H9 (cell line): ENCODE measurements around the gene OR2AE1. TPM values are rescaled to one million over a fixed set of nuclear protein-coding genes. Genes with fewer than 3 reads are reported as not detected.

ENCODE experiments used
- DNase-seq: peaks from one replicate; pipeline ENCODE4 v3.0.0-alpha.2; 2017
- H2AFZ ChIP-seq: one replicate; pipeline ENCODE4 v1.6.1; 2013; ENCODE audit warnings: mild to moderate bottlenecking, low read length, control low read depth, moderate library complexity
- H2AK5ac ChIP-seq: 2 replicates; pipeline ENCODE4 v1.6.1; 2013; ENCODE audit warnings: low read length, control low read depth, mixed read lengths; ENCODE audit not compliant: insufficient read length
- H2BK120ac ChIP-seq: one replicate; pipeline ENCODE4 v1.6.1; 2013; ENCODE audit warnings: low read depth, mild to moderate bottlenecking, low read length, control low read depth, inconsistent platforms; ENCODE audit not compliant: poor library complexity, severe bottlenecking
- H2BK12ac ChIP-seq: 2 replicates; pipeline ENCODE4 v1.6.1; 2013; ENCODE audit warnings: low read length, control low read depth, mixed read lengths, low read depth; ENCODE audit not compliant: insufficient read length
- H2BK15ac ChIP-seq: 2 replicates; pipeline ENCODE4 v1.6.1; 2013; ENCODE audit warnings: low read depth, low read length, control low read depth
- H2BK20ac ChIP-seq: one replicate; pipeline ENCODE4 v1.6.1; 2013; ENCODE audit warnings: low read depth, mild to moderate bottlenecking, low read length, control low read depth, inconsistent platforms; ENCODE audit not compliant: poor library complexity, severe bottlenecking
- H2BK5ac ChIP-seq: 2 replicates; pipeline ENCODE4 v1.6.1; 2013; ENCODE audit warnings: low read length, control low read depth, mixed read lengths; ENCODE audit not compliant: insufficient read length
- H3K14ac ChIP-seq: 2 replicates; pipeline ENCODE4 v1.6.1; 2013; ENCODE audit warnings: low read length, control low read depth; ENCODE audit not compliant: insufficient read depth
- H3K18ac ChIP-seq: 2 replicates; pipeline ENCODE4 v1.6.1; 2013; ENCODE audit warnings: low read depth, mild to moderate bottlenecking, mixed read lengths, low read length, control low read depth; ENCODE audit not compliant: insufficient read length
- H3K23ac ChIP-seq: 2 replicates; pipeline ENCODE4 v1.6.1; 2013; ENCODE audit warnings: low read length, control low read depth, mixed read lengths, low read depth; ENCODE audit not compliant: insufficient read length
- H3K23me2 ChIP-seq: 2 replicates; pipeline ENCODE4 v1.6.1; 2013; ENCODE audit warnings: low read depth, mild to moderate bottlenecking, mixed read lengths, low read length, control low read depth; ENCODE audit not compliant: insufficient read length, poor library complexity, severe bottlenecking
- H3K27ac ChIP-seq: 2 replicates; pipeline ENCODE4 v1.5.1; 2013; ENCODE audit warnings: low read length, control low read depth, mixed read lengths, low read depth; ENCODE audit not compliant: insufficient read length
- H3K27me3 ChIP-seq: 2 replicates; pipeline ENCODE4 v1.6.1; 2013; ENCODE audit warnings: low read length, control low read depth, inconsistent platforms; ENCODE audit not compliant: insufficient read depth
- H3K4ac ChIP-seq: 2 replicates; pipeline ENCODE4 v1.6.1; 2013; ENCODE audit warnings: low read depth, mild to moderate bottlenecking, control low read depth, inconsistent platforms, low read length, moderate library complexity
- H3K4me1 ChIP-seq: 2 replicates; pipeline ENCODE4 v1.6.1; 2013; ENCODE audit warnings: low read length, control low read depth, inconsistent platforms; ENCODE audit not compliant: insufficient read depth
- H3K4me2 ChIP-seq: 2 replicates; pipeline ENCODE4 v1.6.1; 2013; ENCODE audit warnings: low read length, control low read depth, mixed read lengths; ENCODE audit not compliant: insufficient read length, insufficient read depth
- H3K56ac ChIP-seq: 2 replicates; pipeline ENCODE4 v1.6.1; 2013; ENCODE audit warnings: low read depth, mild to moderate bottlenecking, mixed read lengths, low read length, control low read depth; ENCODE audit not compliant: insufficient read length
- H3K79me1 ChIP-seq: 2 replicates; pipeline ENCODE4 v1.6.1; 2013; ENCODE audit warnings: low read depth, mild to moderate bottlenecking, moderate library complexity, low read length, control low read depth, inconsistent platforms; ENCODE audit not compliant: insufficient read depth, poor library complexity, severe bottlenecking
- H3K79me2 ChIP-seq: 2 replicates; pipeline ENCODE4 v1.6.1; 2013; ENCODE audit warnings: low read length, control low read depth, inconsistent platforms; ENCODE audit not compliant: insufficient read depth
- H3K9ac ChIP-seq: 2 replicates; pipeline ENCODE4 v1.6.1; 2013; ENCODE audit warnings: low read length, control low read depth, mixed read lengths; ENCODE audit not compliant: insufficient read length; ENCODE audit errors: extremely low read depth
- H3K9me3 ChIP-seq: one replicate; pipeline ENCODE4 v1.6.1; 2013; ENCODE audit warnings: low read depth, low read length, inconsistent platforms; ENCODE audit not compliant: control insufficient read depth
- H3T11ph ChIP-seq: one replicate; pipeline ENCODE4 v1.6.1; 2013; ENCODE audit warnings: mild to moderate bottlenecking, low read length, control low read depth, inconsistent platforms
- H4K20me1 ChIP-seq: one replicate; pipeline ENCODE4 v1.6.1; 2013; ENCODE audit not compliant: control insufficient read depth, insufficient read length, insufficient read depth
- H4K5ac ChIP-seq: 2 replicates; pipeline ENCODE4 v1.6.1; 2013; ENCODE audit warnings: low read depth, mild to moderate bottlenecking, mixed read lengths, low read length, control low read depth; ENCODE audit not compliant: insufficient read length
- H4K8ac ChIP-seq: replicated peaks from 2 replicates; pipeline ENCODE4 v1.6.1; 2013; ENCODE audit warnings: low read length, control low read depth, mixed read lengths, low read depth; ENCODE audit not compliant: insufficient read length
- H4K91ac ChIP-seq: 2 replicates; pipeline ENCODE4 v1.6.1; 2013; ENCODE audit warnings: low read depth, mild to moderate bottlenecking, moderate library complexity, mixed read lengths, low read length, control low read depth; ENCODE audit not compliant: insufficient read length
- H3K27ac Mint-ChIP-seq, 3 experiments: 2 replicates in 2 of 3; 3 replicates in 1 of 3; pipeline ENCODE4 v1.8.0; 2020 to 2021; ENCODE audit warnings: mixed read lengths in 3 of 3, mild to moderate bottlenecking in 1 of 3, moderate library complexity in 1 of 3
- H3K27me3 Mint-ChIP-seq: 2 replicates; pipeline ENCODE4 v1.8.0; 2021; ENCODE audit warnings: low read depth, mild to moderate bottlenecking, moderate library complexity, mixed read lengths
- H3K36me3 Mint-ChIP-seq, 3 experiments: 2 replicates in 2 of 3; 3 replicates in 1 of 3; pipeline ENCODE4 v1.8.0; 2020 to 2021; ENCODE audit warnings: low read depth in 3 of 3, mixed read lengths in 3 of 3; ENCODE audit not compliant: insufficient read depth in 1 of 3
- H3K4me1 Mint-ChIP-seq, 2 experiments: 2 replicates each; pipeline ENCODE4 v1.8.0; 2020; ENCODE audit warnings: mixed read lengths in 2 of 2
- H3K4me3 Mint-ChIP-seq, 2 experiments: 2 replicates in 1 of 2; 3 replicates in 1 of 2; pipeline ENCODE4 v1.8.0; 2020 to 2021; ENCODE audit warnings: mild to moderate bottlenecking in 2 of 2, mixed read lengths in 2 of 2, moderate library complexity in 1 of 2
- H3K9me3 Mint-ChIP-seq, 2 experiments: 2 replicates in 1 of 2; 3 replicates in 1 of 2; pipeline ENCODE4 v1.8.0; 2020; ENCODE audit warnings: mild to moderate bottlenecking in 2 of 2, mixed read lengths in 2 of 2, moderate library complexity in 1 of 2
- CTCF ChIP-seq: fragments of 200-600 bp; sonication (generic); conservative IDR thresholded peaks from 3 replicates; pipeline ENCODE4 v1.8.0; 2021; ENCODE audit warnings: antibody characterized with exemption, mild to moderate bottlenecking
- WGBS: extraction: QIAGEN DNeasy Blood & Tissue Kit; methylation state at CpG from one replicate; pipeline ENCODE4 v1.1.7; 2013; ENCODE audit warnings: missing lambda C conversion rate, low lambda C conversion rate, mixed read lengths; ENCODE audit not compliant: insufficient read length; ENCODE audit errors: extremely low coverage; 5-methylcytosine and 5-hydroxymethylcytosine counted together
- total RNA-seq: library from RNA; stranded (reverse); gene quantifications from 2 replicates; pipeline ENCODE4 v1.2.1, GENCODE V29; 2021

OR2AE1 gene
- total RNA-seq, 1 experiment from 2014 or later = not detected

GRCh38 chr7:99835189-99835588 is 41.6 kb downstream of the OR2AE1 start:
- no peak overlapping the region for H3K23ac ChIP-seq
- no peaks in the 10 kb centered on the region for H3K23me2 ChIP-seq
- no peaks in the 10 kb centered on the region for H3K9me3 ChIP-seq
- Mint-ChIP-seq H3K27me3 (no peaks in the 10 kb centered on the region), H3K36me3 (no peaks in the 10 kb centered on the region), H3K9me3 (no peaks in the 10 kb centered on the region), H3K27ac (no peak overlapping the region), H3K4me3 (no peak overlapping the region), H3K4me1 (peaks cover 22 to 38% of the 10 kb centered on the region in 2 experiments)
- no peak overlapping the region for H3K4me2 ChIP-seq
- no CpG with 5 or more reads among the region's 4 CpGs for WGBS
- H2AFZ ChIP-seq = no peak overlapping the region
- no peak overlapping the region for H4K8ac ChIP-seq
- no peak overlapping the region for H3K18ac ChIP-seq
- no peak overlapping the region for H2AK5ac ChIP-seq
- no peak overlapping the region for H3K56ac ChIP-seq
- no peaks in the 10 kb centered on the region for H4K20me1 ChIP-seq
- no peak overlapping the region for H2BK5ac ChIP-seq
- no peak overlapping the region for H3K14ac ChIP-seq
- no peak overlapping the region for H3K4ac ChIP-seq
- no peaks in the 10 kb centered on the region for H3K79me1 ChIP-seq
- H3K9ac ChIP-seq = no peak overlapping the region
- no peak for TF ChIP-seq CTCF
- no peak overlapping the region for H2BK120ac ChIP-seq
- H3K4me1 ChIP-seq = peaks cover 6% of the 10 kb centered on the region; the same call in 1 of the 2 replicates
- H3K27me3 ChIP-seq = no peaks in the 10 kb centered on the region
- H4K91ac ChIP-seq = no peak overlapping the region
- H3K27ac ChIP-seq = no peak overlapping the region
- no peak overlapping the region for H2BK12ac ChIP-seq
- no peak overlapping the region for H3T11ph ChIP-seq
- no peak for DNase-seq
- no peak overlapping the region for H2BK20ac ChIP-seq
- H3K79me2 ChIP-seq = no peaks in the 10 kb centered on the region
- no peak overlapping the region for H4K5ac ChIP-seq
- no peak overlapping the region for H2BK15ac ChIP-seq
